ENCODE results near the gene SSTR3. TPM values are rescaled to one million over a fixed set of nuclear protein-coding genes. Genes with fewer than 3 reads are reported as not detected.

The SSTR3 gene
- total and polyA plus RNA-seq, 9 of the 15 experiments (the other 6 are each of a cell fraction or from before 2014, with no cell fraction given), result 0.03 TPM; not detected in 8

- Histone ChIP-seq H3K4me1 (replicated peaks in 1 of 2; ENCODE audit: control insufficient read depth in 2 of 2, insufficient read depth in 2 of 2, low read length in 2 of 2) (peaks cover 0 to 12% of the 10 kb centered on the region in 2 experiments; a peak in 2 of 5 replicates), H3K9ac (ENCODE audit: insufficient read depth in 1 of 2, low read depth in 2 of 2, low read length in 2 of 2) (no peak overlapping the region), H3K27ac (ENCODE audit: extremely low read depth, low read depth, low read length) (no peak overlapping the region), H3K4me3 (no peak overlapping the region), H3K9me1 (ENCODE audit: control insufficient read depth, insufficient read depth, low read length) (no peaks in the 10 kb centered on the region), H3K27me3 (ENCODE audit: control insufficient read depth in 2 of 2, insufficient read depth in 2 of 2, low read length in 2 of 2) (no peaks in the 10 kb centered on the region; a peak in 1 of 5 replicates), H3K4me2 (ENCODE audit: insufficient read depth, low read length) (no peak overlapping the region), H4K20me1 (replicated peaks; ENCODE audit: control insufficient read depth, insufficient read depth, low read length) (no peaks in the 10 kb centered on the region), H3K9me3 (replicated peaks; ENCODE audit: control insufficient read depth, insufficient read depth, low read depth, low read length) (no peaks in the 10 kb centered on the region), H3K36me3 (ENCODE audit: control insufficient read depth, insufficient read depth, low read length) (peaks cover 42% of the 10 kb centered on the region; the same call in 2 of the 3 replicates), H3K79me2 (ENCODE audit: control insufficient read depth, insufficient read depth, low read length) (peaks cover 3% of the 10 kb centered on the region; the same call in 2 of the 3 replicates), H2AFZ (ENCODE audit: low read depth, low read length) (no peak overlapping the region)
- no peak for DNase-seq (ENCODE audit: extremely low read depth in 1 of 4, low spot score in 3 of 4)
- ChIA-PET CTCF (ENCODE audit: low intra/inter-chr PET ratio) (no interaction called here), POLR2A (no interaction called here)
- in situ Hi-C loops (cut with MboI) (no loop called here), intact Hi-C loops (cut with micrococcal nuclease) (no loop called here)
- no peak for TF ChIP-seq ZNF232 (CRISPR knock-in tag; IDR thresholded peaks at IDR 0.05)
- TF ChIP-seq EP300 (IDR thresholded peaks at IDR 0.05; ENCODE audit: low read length), result no peak
- no peak for TF ChIP-seq PHTF2 (CRISPR knock-in tag; IDR thresholded peaks at IDR 0.05)
- TF ChIP-seq HNRNPLL (IDR thresholded peaks at IDR 0.05; ENCODE audit: low read depth, low read length, poor library complexity, severe bottlenecking), result no peak
- TF ChIP-seq ZBTB2 (IDR thresholded peaks at IDR 0.05), result no peak
- TF ChIP-seq ZNF316 (IDR thresholded peaks at IDR 0.05), result peak; percentile 72
- no peak for TF ChIP-seq STAT5A (IDR thresholded peaks at IDR 0.05; ENCODE audit: borderline replicate concordance, low read length)
- no peak for TF ChIP-seq ZNF609 (CRISPR knock-in tag; IDR thresholded peaks at IDR 0.05; ENCODE audit: borderline replicate concordance)
- no peak for ATAC-seq
- BruUV-seq (replicated peaks), result no TSS peak
- no peak for FAIRE-seq
- 96% methylated on average over 3 of the region's 3 CpGs for WGBS (ENCODE audit: insufficient coverage, low coverage, missing lambda C conversion rate)
Measured at GRCh38 chr22:37223965-37224551, 11.8 kb upstream of the SSTR3 start.

Data from K562 (cell line).